Right lobe of liver (tissue), 6 donors: ENCODE data around the gene FAM171A1. TPM values are rescaled to one million over a fixed set of nuclear protein-coding genes. Genes with fewer than 3 reads are reported as not detected.
A peak's percentile ranks its signal among the peaks of the same experiment; 100 is the strongest.

Experiments
- ATAC-seq, 4 donors: fragments of 200-7000 bp; cut with Tn5 transposase; one replicate each; pipeline ENCODE4 v1.9.1; 2020; ENCODE audit warnings: mild to moderate bottlenecking in 4 of 4, moderate library complexity in 4 of 4
- DNase-seq, 3 donors: peaks; one replicate each; pipeline ENCODE4 v3.0.0-alpha.2; 2020
- H3K27ac ChIP-seq, 3 donors: fragments of 200-600 bp; one replicate each; pipeline ENCODE4 v1.8.0; 2022
- H3K27me3 ChIP-seq, 2 donors: fragments of 200-600 bp; one replicate each; pipeline ENCODE4 v1.8.0; 2022
- H3K36me3 ChIP-seq, 4 donors: fragments of 200-600 bp; sonication (generic) in 1 of 4; one replicate each; pipeline versions ENCODE4 v1.5.1 to v1.8.0; 2017 to 2022; ENCODE audit warnings: control low read depth in 1 of 4
- H3K4me1 ChIP-seq, 4 donors: fragments of 200-600 bp; sonication (generic) in 1 of 4; one replicate each; pipeline versions ENCODE4 v1.5.1 to v1.8.0; 2017 to 2022; ENCODE audit warnings: control low read depth in 1 of 4
- H3K4me3 ChIP-seq, 3 donors: fragments of 200-600 bp; one replicate each; pipeline ENCODE4 v1.8.0; 2022
- H3K9me3 ChIP-seq, 4 donors: fragments of 200-600 bp; sonication (generic) in 1 of 4; one replicate each; pipeline versions ENCODE4 v1.5.1 to v1.8.0; 2017 to 2022; ENCODE audit warnings: control low read depth in 1 of 4
- CTCF ChIP-seq, 4 donors: fragments of 200-600 bp in 3 of 4; fragments of 450-650 bp in 1 of 4; IDR thresholded peaks; one replicate each; pipeline versions ENCODE4 v1.5.1 to v1.8.0; 2016 to 2022; ENCODE audit warnings: antibody characterized with exemption in 4 of 4, mild to moderate bottlenecking in 2 of 4
- POLR2A ChIP-seq: fragments of 450-650 bp; IDR thresholded peaks from one replicate; pipeline ENCODE4 v1.6.1; 2017; ENCODE audit warnings: antibody characterized with exemption, mild to moderate bottlenecking
- WGBS: methylation state at CpG from one replicate; pipeline ENCODE4 v1.1.6; 2018; ENCODE audit warnings: low coverage, low lambda C conversion rate; ENCODE audit not compliant: insufficient coverage; ENCODE audit errors: missing lambda C conversion rate; 5-methylcytosine and 5-hydroxymethylcytosine counted together
- intact Hi-C, 2 donors: fragments of 100-400 bp; cut with DNase I; formaldehyde crosslinking; loops; one replicate each; pipeline versions ENCODE4 v1.11.2 to v1.14.1; 2022
- total RNA-seq, 6 experiments: library from RNA; depleted of rRNA in 2 of 6; stranded (reverse); fragments of >200 nt in 2 of 6; fragmentation: NEBNext Ultra II Directional in 3 of 6; extraction: Animal tissue kit (Norgen Biotek cat#: 25700) in 3 of 6; gene quantifications; one replicate each; pipeline versions ENCODE4 v1.1.0 to v1.2.4, GENCODE V29; 2016 to 2023
- donor health status: DM: no; HTN: yes; CAD: no.
- donor health status: DM: no; HTN: no; CAD: no.
- donor health status: DM: no; HTN: no; CAD: no.
- donor health status: DM: no; HTN: yes; CAD: no.
- donor health status: DM: no; HTN: yes; CAD: no.

The FAM171A1 gene
- total RNA-seq, 6 experiments from 2014 or later: 6.1 to 12.1 (median 10.3) TPM

GRCh38 chr10:15255961-15256360, 115.1 kb downstream of the FAM171A1 start:
- no peaks in the 10 kb centered on the region for H3K9me3 ChIP-seq
- H3K4me3 ChIP-seq: no peak overlapping the region
- H3K27me3 ChIP-seq: no peaks in the 10 kb centered on the region
- H3K36me3 ChIP-seq: no peaks in the 10 kb centered on the region
- 83% methylated on average over 4 of the region's 6 CpGs for WGBS
- no peak for DNase-seq
- ATAC-seq: no peak
- H3K27ac ChIP-seq: no peak overlapping the region
- intact Hi-C loops: no loop called here
- TF ChIP-seq POLR2A (no peak), CTCF (IDR thresholded peaks at IDR 0.05) (no peak)
- no peaks in the 10 kb centered on the region for H3K4me1 ChIP-seq

- intact Hi-C loops: no loop called here
- no peaks in the 10 kb centered on the region for H3K27me3 ChIP-seq
- no peak for DNase-seq
- ATAC-seq: peak in 1 of 4 donors; percentile 43
- TF ChIP-seq POLR2A (no peak), CTCF (IDR thresholded peaks at IDR 0.05) (no peak)
- H3K4me1 ChIP-seq: no peaks in the 10 kb centered on the region
- H3K36me3 ChIP-seq: no peaks in the 10 kb centered on the region
- H3K9me3 ChIP-seq: no peaks in the 10 kb centered on the region
- no peak overlapping the region for H3K27ac ChIP-seq
- 54% methylated on average over 9 of the region's 10 CpGs for WGBS
- no peak overlapping the region for H3K4me3 ChIP-seq
These were observed 116.1 kb downstream of the FAM171A1 start for GRCh38 chr10:15254808-15255648.

GRCh38 chr10:15253951-15254807, 116.9 kb downstream of the FAM171A1 start:
- DNase-seq (no peak), ATAC-seq (no peak)
- 82% methylated on average over 9 of the region's 16 CpGs for WGBS
- Histone ChIP-seq H3K36me3 (no peaks in the 10 kb centered on the region), H3K9me3 (no peaks in the 10 kb centered on the region), H3K27me3 (no peaks in the 10 kb centered on the region), H3K4me1 (no peaks in the 10 kb centered on the region), H3K27ac (no peak overlapping the region), H3K4me3 (no peak overlapping the region)
- intact Hi-C loops: no loop called here
- no peak for TF ChIP-seq CTCF (IDR thresholded peaks at IDR 0.05)
- no peak for TF ChIP-seq POLR2A

- Histone ChIP-seq H3K27me3 (no peaks in the 10 kb centered on the region), H3K27ac (no peak overlapping the region), H3K9me3 (no peaks in the 10 kb centered on the region), H3K4me1 (no peaks in the 10 kb centered on the region), H3K4me3 (no peak overlapping the region), H3K36me3 (no peaks in the 10 kb centered on the region)
- ATAC-seq: no peak
- no CpG with 5 or more reads among the region's 11 CpGs for WGBS
- no peak for DNase-seq
- intact Hi-C loops: no loop called here
- TF ChIP-seq POLR2A (no peak), CTCF (IDR thresholded peaks at IDR 0.05) (no peak)
These were observed 118.7 kb downstream of the FAM171A1 start for GRCh38 chr10:15252396-15252795.
